ENCODE results near the gene KLF6.
A peak's percentile ranks its signal among the peaks of the same experiment; 100 is the strongest.

The KLF6 gene

GRCh38 chr10:3774018-3774813 is 10.8 kb downstream of the KLF6 start:
- no peak for DNase-seq

- no peak for DNase-seq
Measured at GRCh38 chr10:3773460-3774017, 11.5 kb downstream of the KLF6 start.

GRCh38 chr10:3772361-3773171 is 12.4 kb downstream of the KLF6 start:
- no peak for DNase-seq

- no peak for DNase-seq
Measured at GRCh38 chr10:3770611-3771110, 14.3 kb downstream of the KLF6 start.

GRCh38 chr10:3769556-3769955 is 15.5 kb downstream of the KLF6 start:
- DNase-seq: no peak

GRCh38 chr10:3766046-3766756 is 18.8 kb downstream of the KLF6 start:
- DNase-seq: no peak

- peak; percentile 50 for DNase-seq
Measured at GRCh38 chr10:3765146-3765545, 19.9 kb downstream of the KLF6 start.

- DNase-seq: no peak
Measured at GRCh38 chr10:3764626-3765112, 20.3 kb downstream of the KLF6 start.

GRCh38 chr10:3763852-3764625 is 21.0 kb downstream of the KLF6 start:
- no peak for DNase-seq

- no peak for DNase-seq
Measured at GRCh38 chr10:3763035-3763456, 22.0 kb downstream of the KLF6 start.

- DNase-seq: no peak
Measured at GRCh38 chr10:3762309-3762708, 22.7 kb downstream of the KLF6 start.

GRCh38 chr10:3761904-3762303 is 23.1 kb downstream of the KLF6 start:
- DNase-seq: no peak

GRCh38 chr10:3761021-3761686 is 23.9 kb downstream of the KLF6 start:
- DNase-seq: no peak

GRCh38 chr10:3760083-3760482 is 24.9 kb downstream of the KLF6 start:
- DNase-seq: no peak

- no peak for DNase-seq
Measured at GRCh38 chr10:3759397-3759796, 25.6 kb downstream of the KLF6 start.

GRCh38 chr10:3758491-3758970 is 26.5 kb downstream of the KLF6 start:
- no peak for DNase-seq

GRCh38 chr10:3757638-3758490 is 27.1 kb downstream of the KLF6 start:
- DNase-seq: peak; percentile 62

- DNase-seq: no peak
Measured at GRCh38 chr10:3757250-3757637, 27.8 kb downstream of the KLF6 start.

GRCh38 chr10:3756360-3756740 is 28.7 kb downstream of the KLF6 start:
- DNase-seq: no peak

All from activated T-cell treated with anti-CD3 and anti-CD28 coated beads, Interleukin-2, amount 50 U/mL, for 1 hour (primary cell).